GM18517 (cell line): ENCODE results near the gene DSCAM.
"Not testable (repeated sequence)": the region's sequence is repeated elsewhere in the genome, so short reads cannot be mapped to it uniquely, and the experiment has no call there.

Source experiments
- ATAC-seq: cut with Tn5 transposase; IDR thresholded peaks from one replicate; pipeline ENCODE4 v1.9.1; 2021; ENCODE audit warnings: mild to moderate bottlenecking, moderate library complexity; ENCODE audit not compliant: unreplicated experiment

The DSCAM gene

GRCh38 chr21:40074710-40075109, 772.2 kb downstream of the DSCAM start:
- ATAC-seq: no peak

GRCh38 chr21:40074198-40074597, 772.8 kb downstream of the DSCAM start:
- ATAC-seq: no peak

- no peak for ATAC-seq
Observed at GRCh38 chr21:40073642-40074041, 773.3 kb downstream of the DSCAM start.

GRCh38 chr21:40070871-40071270, 776.1 kb downstream of the DSCAM start:
- ATAC-seq: no peak

GRCh38 chr21:40067751-40068150, 779.2 kb downstream of the DSCAM start:
- ATAC-seq: no peak

- ATAC-seq: no peak
Observed at GRCh38 chr21:40066221-40066620, 780.7 kb downstream of the DSCAM start.

- no peak for ATAC-seq
Observed at GRCh38 chr21:40060083-40060677, 786.8 kb downstream of the DSCAM start.

- no peak for ATAC-seq
Observed at GRCh38 chr21:40057331-40057730, 789.6 kb downstream of the DSCAM start.

GRCh38 chr21:40056031-40056430, 790.9 kb downstream of the DSCAM start:
- ATAC-seq: no peak

- no peak for ATAC-seq
Observed at GRCh38 chr21:40054403-40054802, 792.6 kb downstream of the DSCAM start.

- ATAC-seq: no peak
Observed at GRCh38 chr21:40053007-40053406, 794.0 kb downstream of the DSCAM start.

GRCh38 chr21:40052276-40052675, 794.7 kb downstream of the DSCAM start:
- no peak for ATAC-seq

GRCh38 chr21:40051801-40052200, 795.2 kb downstream of the DSCAM start:
- ATAC-seq: no peak

GRCh38 chr21:40049931-40050290, 797.0 kb downstream of the DSCAM start:
- no peak for ATAC-seq

- ATAC-seq: no peak
Observed at GRCh38 chr21:40049031-40049930, 797.7 kb downstream of the DSCAM start.

GRCh38 chr21:40047993-40048730, 798.8 kb downstream of the DSCAM start:
- ATAC-seq: no peak

- no peak for ATAC-seq
Observed at GRCh38 chr21:40047211-40047610, 799.7 kb downstream of the DSCAM start.

GRCh38 chr21:40043866-40044265, 803.1 kb downstream of the DSCAM start:
- ATAC-seq: no peak

GRCh38 chr21:40043423-40043822, 803.5 kb downstream of the DSCAM start:
- no peak for ATAC-seq

GRCh38 chr21:40041446-40041845, 805.5 kb downstream of the DSCAM start:
- no peak for ATAC-seq

GRCh38 chr21:40033156-40033782, 813.7 kb downstream of the DSCAM start:
- ATAC-seq: not testable (repeated sequence)
